Tibial nerve (tissue), 4 donors: ENCODE results near the gene CRYGN. TPM values are rescaled to one million over a fixed set of nuclear protein-coding genes. Genes with fewer than 3 reads are reported as not detected.

ENCODE experiments used
- DNase-seq, 2 donors: peaks; one replicate each; pipeline ENCODE4 v3.0.0-alpha.2; 2019; ENCODE audit warnings: low spot score in 2 of 2
- H3K27ac ChIP-seq, 4 donors: fragments of 200-600 bp; sonication (generic) in 3 of 4; one replicate each; pipeline ENCODE4 v1.5.1; 2017 to 2019; ENCODE audit warnings: mild to moderate bottlenecking in 1 of 4
- H3K27me3 ChIP-seq, 2 donors: fragments of 200-600 bp; sonication (generic) in 1 of 2; one replicate each; pipeline versions ENCODE4 v1.5.1 to v1.6.0; 2017 to 2019
- H3K36me3 ChIP-seq, 3 donors: fragments of 200-600 bp; sonication (generic); one replicate each; pipeline ENCODE4 v1.5.1; 2018 to 2019
- H3K4me1 ChIP-seq, 4 donors: fragments of 200-600 bp; sonication (generic) in 3 of 4; one replicate each; pipeline ENCODE4 v1.5.1; 2017 to 2019
- H3K4me3 ChIP-seq, 4 donors: fragments of 200-600 bp; sonication (generic) in 3 of 4; one replicate each; pipeline ENCODE4 v1.5.1; 2017 to 2019; ENCODE audit warnings: mild to moderate bottlenecking in 1 of 4, moderate library complexity in 1 of 4
- H3K9me3 ChIP-seq, 4 donors: fragments of 200-600 bp; sonication (generic) in 3 of 4; one replicate each; pipeline ENCODE4 v1.5.1; 2017 to 2019
- EP300 ChIP-seq, 2 donors: sonication (generic); formaldehyde crosslinking; IDR thresholded peaks; one replicate each; pipeline ENCODE4 v1.6.1; 2017; ENCODE audit warnings: antibody characterized with exemption in 2 of 2, mild to moderate bottlenecking in 1 of 2
- POLR2A ChIP-seq, 2 donors: fragments of 450-650 bp; IDR thresholded peaks; one replicate each; pipeline ENCODE4 v1.6.1; 2017; ENCODE audit warnings: antibody characterized with exemption in 2 of 2, mild to moderate bottlenecking in 2 of 2, moderate library complexity in 2 of 2
- WGBS, 2 donors: methylation state at CpG; one replicate each; pipeline ENCODE4 v1.1.5; 2018; 5-methylcytosine and 5-hydroxymethylcytosine counted together
- total RNA-seq, 4 donors: library from RNA; depleted of rRNA; stranded (reverse); fragments of >200 nt; gene quantifications; one replicate each; pipeline ENCODE4 v1.1.0, GENCODE V29; 2016
- TF ChIP-seq, protein P1 (sequence below), 5 experiments: fragments of 200-600 bp in 3 of 5; fragments of 450-650 bp in 2 of 5; sonication (generic) in 3 of 5; IDR thresholded peaks; one replicate each; pipeline ENCODE4 v1.5.1; 2016 to 2019; ENCODE audit warnings: antibody characterized with exemption in 5 of 5, mild to moderate bottlenecking in 3 of 5, moderate library complexity in 2 of 5

CRYGN gene
- total RNA-seq, 4 donors from 2014 or later, result 0.59 to 1.5 (median 0.87) TPM; not detected in 1

DNA sequence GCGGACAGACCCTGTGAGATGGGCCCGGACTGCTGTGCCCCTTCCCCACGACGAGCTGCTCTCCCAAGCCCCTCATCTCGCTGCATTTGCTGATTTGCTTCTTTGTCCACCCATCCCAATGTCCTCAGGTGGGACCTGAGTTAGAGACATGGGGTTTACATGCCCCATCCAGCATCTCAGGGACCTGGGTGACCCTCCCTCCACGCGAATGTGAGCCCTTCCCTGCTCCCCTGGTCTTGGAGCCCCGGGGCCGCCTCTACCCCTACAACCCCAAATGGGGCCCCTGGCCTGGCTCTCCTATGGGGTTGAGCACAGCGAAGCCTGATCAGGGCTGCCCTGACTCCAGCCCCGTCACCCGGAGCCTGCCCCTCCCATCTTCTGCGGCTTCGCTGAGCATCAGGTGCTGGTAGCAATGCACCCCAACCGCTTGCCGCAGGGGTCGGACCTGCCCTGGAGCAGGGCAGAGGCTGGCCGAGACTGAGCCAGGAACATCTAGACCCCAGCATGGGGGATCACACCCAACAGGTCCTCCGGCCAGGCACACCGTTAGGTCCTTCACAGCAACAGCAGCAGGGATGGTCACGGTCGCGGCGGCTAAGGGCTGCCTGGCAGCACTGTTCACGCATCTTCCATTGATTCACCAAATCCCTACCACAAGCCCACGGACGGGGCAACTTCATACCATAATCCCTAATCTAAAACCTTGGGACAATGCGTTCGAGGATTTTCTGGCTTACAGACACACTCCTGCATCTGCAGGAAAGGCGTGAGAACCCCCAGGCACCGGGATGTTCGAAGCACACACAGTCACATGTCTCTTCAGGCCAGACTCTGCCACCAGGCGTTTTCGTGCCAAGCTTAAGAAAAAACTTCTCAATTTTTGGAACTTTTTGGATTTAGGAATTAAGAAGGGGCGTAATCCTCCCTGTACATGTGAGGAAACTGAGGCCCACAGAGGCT lies 45.6 kb downstream of the CRYGN start:
- DNase-seq, result no peak

DNA sequence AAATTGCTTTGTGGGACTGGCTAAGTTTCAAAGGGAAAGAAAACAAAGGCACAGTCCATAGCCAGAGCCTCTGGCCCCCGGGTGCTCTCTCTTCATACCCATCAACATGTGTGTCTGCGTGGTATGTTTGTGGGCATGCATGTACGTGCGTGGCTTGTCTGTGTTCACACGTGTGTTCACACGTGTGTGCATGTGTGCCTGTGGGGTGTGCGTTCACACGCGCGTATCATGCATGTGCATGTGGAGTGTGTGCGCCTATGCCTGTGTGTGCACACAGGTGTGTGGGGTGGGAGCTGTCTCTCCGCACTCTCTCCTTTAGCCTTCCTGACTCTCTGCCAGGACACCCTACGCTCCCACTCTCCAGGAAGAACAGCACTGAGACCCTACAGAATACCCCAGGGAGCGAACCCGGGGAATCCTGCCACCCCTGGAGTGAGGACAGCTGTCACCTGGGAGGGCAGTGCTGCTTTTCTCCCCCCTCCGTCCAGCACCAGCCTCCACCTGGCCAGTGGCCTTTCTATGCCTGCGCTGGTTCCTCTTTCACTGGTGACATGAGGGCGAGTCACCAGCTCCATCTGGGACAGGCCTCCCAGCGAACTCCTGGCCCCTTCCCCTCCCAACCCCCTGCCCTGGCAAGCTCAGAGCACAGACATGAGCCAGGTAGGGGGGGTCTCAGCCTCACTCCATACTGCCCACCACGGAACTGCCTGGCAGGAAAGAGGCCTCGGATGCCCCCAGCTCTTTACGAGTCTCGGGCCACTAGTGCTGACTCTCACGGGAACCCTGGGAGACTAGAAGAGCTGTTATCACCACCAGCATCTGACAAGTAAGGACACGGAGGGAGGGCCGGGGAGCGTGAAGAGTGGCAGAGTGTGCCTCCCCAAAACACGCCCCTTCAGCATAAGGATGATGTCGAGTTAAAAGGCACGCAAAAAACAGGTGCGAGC lies 46.6 kb downstream of the CRYGN start:
- H3K9me3 ChIP-seq, result no peaks in the 10 kb centered on the region
- no peaks in the 10 kb centered on the region for H3K27me3 ChIP-seq
- peaks cover 0 to 42% (median 0%) of the 10 kb centered on the region in 3 donors for H3K36me3 ChIP-seq
- WGBS, 2 donors, result 82 to 89% methylated on average over 31 of the region's 31 CpGs
- TF ChIP-seq POLR2A (IDR thresholded peaks at IDR 0.05) (no peak), EP300 (IDR thresholded peaks at IDR 0.05) (no peak)
- TF ChIP-seq, protein P1, sequence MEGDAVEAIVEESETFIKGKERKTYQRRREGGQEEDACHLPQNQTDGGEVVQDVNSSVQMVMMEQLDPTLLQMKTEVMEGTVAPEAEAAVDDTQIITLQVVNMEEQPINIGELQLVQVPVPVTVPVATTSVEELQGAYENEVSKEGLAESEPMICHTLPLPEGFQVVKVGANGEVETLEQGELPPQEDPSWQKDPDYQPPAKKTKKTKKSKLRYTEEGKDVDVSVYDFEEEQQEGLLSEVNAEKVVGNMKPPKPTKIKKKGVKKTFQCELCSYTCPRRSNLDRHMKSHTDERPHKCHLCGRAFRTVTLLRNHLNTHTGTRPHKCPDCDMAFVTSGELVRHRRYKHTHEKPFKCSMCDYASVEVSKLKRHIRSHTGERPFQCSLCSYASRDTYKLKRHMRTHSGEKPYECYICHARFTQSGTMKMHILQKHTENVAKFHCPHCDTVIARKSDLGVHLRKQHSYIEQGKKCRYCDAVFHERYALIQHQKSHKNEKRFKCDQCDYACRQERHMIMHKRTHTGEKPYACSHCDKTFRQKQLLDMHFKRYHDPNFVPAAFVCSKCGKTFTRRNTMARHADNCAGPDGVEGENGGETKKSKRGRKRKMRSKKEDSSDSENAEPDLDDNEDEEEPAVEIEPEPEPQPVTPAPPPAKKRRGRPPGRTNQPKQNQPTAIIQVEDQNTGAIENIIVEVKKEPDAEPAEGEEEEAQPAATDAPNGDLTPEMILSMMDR (IDR thresholded peaks at IDR 0.05), result no peak
- no peak for DNase-seq
- no peaks in the 10 kb centered on the region for H3K4me1 ChIP-seq
- no peak overlapping the region for H3K4me3 ChIP-seq
- no peak overlapping the region for H3K27ac ChIP-seq

More for the DNA sequence above, 45.6 kb downstream of the CRYGN start:
- TF ChIP-seq, protein P1 (IDR thresholded peaks at IDR 0.05), result no peak
- no peak for TF ChIP-seq POLR2A (IDR thresholded peaks at IDR 0.05)
- TF ChIP-seq EP300 (IDR thresholded peaks at IDR 0.05), result no peak
- Histone ChIP-seq H3K27me3 (no peaks in the 10 kb centered on the region), H3K27ac (no peak overlapping the region), H3K4me3 (no peak overlapping the region), H3K4me1 (no peaks in the 10 kb centered on the region), H3K9me3 (no peaks in the 10 kb centered on the region), H3K36me3 (peaks cover 0 to 41% (median 0%) of the 10 kb centered on the region in 3 donors)
- WGBS, 2 donors, result 92% methylated on average over 29 to 35 of the region's 35 CpGs

DNA sequence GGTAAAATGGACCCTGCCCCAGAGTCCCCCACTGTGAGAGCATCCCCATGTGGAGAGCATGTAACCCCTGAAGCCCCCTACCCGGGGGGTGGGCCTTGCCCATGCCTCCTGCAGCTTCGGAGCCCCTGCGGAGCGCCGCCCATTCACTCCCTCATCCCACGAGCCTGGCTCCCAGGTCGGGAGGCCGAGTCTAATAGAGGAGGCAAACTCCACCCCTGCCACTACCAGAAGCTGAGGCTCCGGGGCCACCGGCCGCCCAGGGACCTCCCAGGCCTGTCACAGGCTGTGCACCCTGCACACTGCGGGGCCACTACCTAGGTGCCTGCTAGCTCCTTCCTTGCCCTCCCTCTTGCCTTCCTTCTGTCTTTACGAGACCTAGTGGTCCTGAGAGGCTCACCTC lies 47.5 kb downstream of the CRYGN start:
- peaks cover 0 to 1% (median 0%) of the 10 kb centered on the region in 4 donors for H3K4me1 ChIP-seq
- TF ChIP-seq EP300 (IDR thresholded peaks at IDR 0.05), result no peak
- TF ChIP-seq, protein P1 (IDR thresholded peaks at IDR 0.05), result no peak
- no peak for TF ChIP-seq POLR2A (IDR thresholded peaks at IDR 0.05)
- WGBS, 2 donors, result 85% methylated on average over 12 to 13 of the region's 13 CpGs
- no peaks in the 10 kb centered on the region for H3K27me3 ChIP-seq
- H3K9me3 ChIP-seq, result no peaks in the 10 kb centered on the region
- peaks cover 0 to 45% (median 0%) of the 10 kb centered on the region in 3 donors for H3K36me3 ChIP-seq
- H3K4me3 ChIP-seq, result no peak overlapping the region
- DNase-seq, result no peak
- H3K27ac ChIP-seq, result no peak overlapping the region

DNA sequence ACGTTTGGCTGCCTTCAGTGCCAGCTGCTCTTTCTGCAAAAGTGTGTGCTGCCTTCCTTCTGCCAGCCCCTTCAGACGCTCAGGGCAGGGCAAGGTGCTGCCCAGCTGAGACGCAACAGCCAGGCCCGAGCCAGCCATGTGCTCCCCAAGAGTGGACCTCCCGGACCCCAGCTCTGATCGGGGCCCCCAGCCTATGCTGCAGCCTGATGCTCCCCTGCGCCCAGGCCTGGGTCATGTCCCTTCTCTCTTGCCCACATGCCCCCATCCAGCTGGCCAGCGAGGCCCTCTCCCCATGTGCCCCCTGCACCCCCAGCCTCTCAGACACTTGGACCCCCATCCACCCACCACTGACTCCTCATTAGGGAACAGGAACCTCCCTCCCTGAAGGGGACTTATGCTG lies 47.9 kb downstream of the CRYGN start:
- 90 to 94% methylated on average over 8 of the region's 8 CpGs for WGBS, 2 donors
- Histone ChIP-seq H3K27ac (no peak overlapping the region), H3K36me3 (peaks cover 0 to 45% (median 0%) of the 10 kb centered on the region in 3 donors), H3K27me3 (no peaks in the 10 kb centered on the region), H3K4me3 (no peak overlapping the region), H3K9me3 (no peaks in the 10 kb centered on the region), H3K4me1 (peaks cover 0 to 6% (median 0%) of the 10 kb centered on the region in 4 donors)
- DNase-seq, result no peak
- TF ChIP-seq POLR2A (IDR thresholded peaks at IDR 0.05), result no peak
- TF ChIP-seq, protein P1 (IDR thresholded peaks at IDR 0.05), result no peak
- no peak for TF ChIP-seq EP300 (IDR thresholded peaks at IDR 0.05)
